Left colon (tissue), 2 donors: ENCODE results near the gene NXPH4. TPM values are rescaled to one million over a fixed set of nuclear protein-coding genes. Genes with fewer than 3 reads are reported as not detected.

Experiments used
- ATAC-seq: fragments of 200-7000 bp; cut with Tn5 transposase; one replicate; pipeline ENCODE4 v1.9.1; 2020; ENCODE audit warnings: mild to moderate bottlenecking, moderate library complexity
- DNase-seq, 2 donors: peaks; one replicate each; pipeline ENCODE4 v3.0.0-alpha.2; 2020
- intact Hi-C, 2 donors: fragments of 100-400 bp; cut with DNase I in 1 of 2; cut with micrococcal nuclease in 1 of 2; formaldehyde crosslinking; loops; one replicate each; pipeline versions ENCODE4 v1.11.2 to v1.14.0; 2022; cut with DNase I, micrococcal nuclease
- total RNA-seq, 2 donors: library from RNA; stranded (reverse); fragmentation: NEBNext Ultra II Directional; extraction: Animal tissue kit (Norgen Biotek cat#: 25700); gene quantifications; one replicate each; pipeline ENCODE4 v1.2.1, GENCODE V29; 2021
- donor health status: DM: no; HTN: no; CAD: no.
- donor health status: DM: yes; HTN: yes; CAD: no.

NXPH4 gene
- total RNA-seq, 2 donors from 2014 or later: not detected

DNA sequence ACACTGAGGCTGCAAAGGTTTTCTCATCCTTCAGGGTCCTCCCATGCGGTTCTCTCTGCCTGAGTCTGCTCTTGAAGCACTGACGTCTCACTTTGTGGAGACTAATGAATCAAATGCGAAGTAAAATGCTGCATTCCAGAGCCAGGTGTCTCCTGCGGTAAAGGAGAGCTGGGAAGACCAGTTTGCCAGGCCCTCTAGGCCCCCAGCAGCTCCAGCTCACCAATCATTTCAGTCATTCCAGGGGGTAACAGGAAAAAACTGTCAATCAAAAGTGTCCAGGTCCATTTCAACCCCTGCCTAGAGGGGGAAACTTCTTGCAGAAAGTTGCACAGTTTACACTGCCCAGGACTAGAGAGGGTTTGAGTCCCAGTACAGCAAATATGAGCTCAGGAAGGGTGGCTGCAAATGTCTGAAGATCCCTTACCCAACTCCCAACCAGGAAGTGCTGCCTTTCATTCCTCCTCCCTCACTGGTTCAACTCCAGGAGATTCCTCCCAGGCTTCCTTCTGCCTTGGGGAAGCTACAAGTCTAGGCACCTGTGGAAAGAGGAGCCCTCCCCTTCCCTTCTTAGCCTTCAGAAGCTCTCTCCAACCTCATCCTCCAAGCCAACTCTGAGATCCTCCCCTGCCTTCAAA lies 2.7 kb upstream of the NXPH4 start:
- DNase-seq: no peak
- intact Hi-C loops: no loop called here
- ATAC-seq: peak; percentile 16

DNA sequence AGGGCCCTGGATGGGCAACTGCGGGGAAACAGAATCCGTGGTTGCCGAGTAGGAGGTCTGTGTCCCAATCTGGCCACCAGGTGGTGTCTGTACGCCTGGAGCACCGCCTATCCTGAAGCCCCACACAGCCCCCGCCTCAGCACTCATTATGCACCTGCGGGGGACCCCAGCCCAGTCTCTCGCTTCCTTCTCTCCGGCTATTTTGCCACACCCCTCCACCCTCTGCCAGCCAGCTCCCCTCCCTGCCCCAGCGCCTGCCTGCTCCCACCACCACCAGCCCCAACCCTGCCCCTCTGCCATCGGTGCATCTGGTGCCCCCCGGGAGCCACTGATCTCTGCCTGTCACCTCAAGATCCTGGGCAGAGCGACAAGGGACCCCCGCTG lies 2.2 kb upstream of the NXPH4 start:
- intact Hi-C loops: no loop called here
- DNase-seq: peak; percentile 57 to 73

DNA sequence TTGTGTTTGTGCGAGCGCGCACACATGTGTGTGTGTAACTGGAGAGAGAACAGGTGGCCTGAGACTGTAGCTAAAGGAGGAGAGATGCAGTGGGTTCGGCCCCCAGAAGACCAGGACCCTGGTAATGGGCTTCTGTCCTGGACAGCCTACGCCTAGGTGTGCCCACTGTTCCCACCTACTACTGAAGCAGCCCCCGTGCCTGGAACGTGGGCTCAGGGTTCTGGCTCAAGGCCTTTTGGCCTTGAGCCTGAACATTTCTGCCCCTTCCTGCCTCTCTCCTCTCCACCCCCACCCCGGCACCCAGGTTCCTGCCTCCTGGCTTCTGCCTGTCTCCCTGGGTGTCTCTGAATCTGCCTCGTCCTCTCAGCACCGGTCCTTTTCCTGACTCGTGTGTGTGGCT lies 1.5 kb upstream of the NXPH4 start:
- intact Hi-C loops: no loop called here
- no peak for ATAC-seq

More for the DNA sequence above, 2.2 kb upstream of the NXPH4 start:
- peak; percentile 61 for ATAC-seq

DNA sequence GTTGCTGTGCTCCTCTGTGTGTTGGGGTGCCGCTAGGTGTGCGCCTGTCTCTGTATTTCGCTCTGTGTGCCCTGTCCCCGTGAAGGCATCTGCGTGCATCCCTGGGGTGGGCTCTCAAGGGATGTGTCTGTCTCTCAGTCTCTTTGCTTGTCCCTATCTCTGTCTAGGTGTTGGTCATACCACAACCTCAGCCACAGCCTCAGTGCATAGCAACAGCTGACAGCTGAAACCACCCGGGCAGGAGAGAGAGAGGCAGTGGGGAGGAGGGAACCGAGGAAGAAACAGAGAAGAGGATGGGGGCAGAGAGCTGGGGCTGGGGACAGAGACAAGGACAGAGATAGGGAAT lies 953 bp upstream of the NXPH4 start:
- DNase-seq (no peak), ATAC-seq (no peak)
- intact Hi-C loops: no loop called here

More for the DNA sequence above, 1.5 kb upstream of the NXPH4 start:
- DNase-seq: no peak

DNA sequence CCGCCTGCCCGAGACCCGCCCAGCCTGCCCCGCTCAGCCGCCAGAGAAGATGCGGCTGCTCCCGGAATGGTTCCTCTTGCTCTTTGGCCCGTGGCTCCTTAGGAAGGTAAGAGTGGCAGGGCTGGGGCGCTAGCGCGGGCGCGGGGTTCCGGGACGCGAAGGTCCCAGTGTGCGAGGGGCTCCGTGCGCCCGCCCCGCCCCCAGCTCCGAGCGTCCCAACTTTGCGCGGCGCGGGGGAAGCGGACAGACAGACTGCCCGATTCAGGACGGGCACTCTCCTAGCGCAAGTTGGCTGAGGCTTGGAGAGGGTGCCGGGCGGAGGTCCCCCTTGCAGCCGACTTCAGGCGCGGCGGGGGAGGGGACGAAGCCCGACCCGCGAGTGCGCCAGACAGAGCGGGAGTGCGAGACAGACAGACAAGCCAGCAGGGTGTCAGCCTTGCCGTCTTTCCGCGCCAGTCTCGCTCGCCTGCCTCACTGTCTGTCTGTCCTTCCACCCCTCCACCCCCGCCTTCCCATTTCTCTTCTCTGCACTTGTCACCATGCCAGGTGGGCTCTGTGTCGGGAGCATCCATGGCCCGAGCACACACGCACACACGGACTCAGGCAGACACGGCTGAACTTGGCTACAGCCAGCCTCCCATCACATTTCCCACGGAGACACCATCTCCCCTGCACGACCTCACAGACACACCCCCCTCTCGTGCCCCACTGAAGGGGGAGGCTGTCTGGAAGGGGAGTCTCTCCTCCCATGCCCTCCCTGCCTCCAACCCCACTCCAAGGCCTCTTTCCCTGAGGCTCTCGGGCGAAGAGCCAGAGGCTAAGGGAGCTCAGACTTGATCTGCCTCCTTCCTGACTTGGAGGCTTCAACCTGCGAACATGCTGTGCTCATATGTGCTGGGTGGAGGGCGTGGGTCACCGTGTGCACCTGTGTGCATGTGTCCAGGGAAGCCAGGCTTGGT lies 606 bp downstream of the NXPH4 start:
- intact Hi-C loops: no loop called here
- no peak for ATAC-seq
- no peak for DNase-seq

DNA sequence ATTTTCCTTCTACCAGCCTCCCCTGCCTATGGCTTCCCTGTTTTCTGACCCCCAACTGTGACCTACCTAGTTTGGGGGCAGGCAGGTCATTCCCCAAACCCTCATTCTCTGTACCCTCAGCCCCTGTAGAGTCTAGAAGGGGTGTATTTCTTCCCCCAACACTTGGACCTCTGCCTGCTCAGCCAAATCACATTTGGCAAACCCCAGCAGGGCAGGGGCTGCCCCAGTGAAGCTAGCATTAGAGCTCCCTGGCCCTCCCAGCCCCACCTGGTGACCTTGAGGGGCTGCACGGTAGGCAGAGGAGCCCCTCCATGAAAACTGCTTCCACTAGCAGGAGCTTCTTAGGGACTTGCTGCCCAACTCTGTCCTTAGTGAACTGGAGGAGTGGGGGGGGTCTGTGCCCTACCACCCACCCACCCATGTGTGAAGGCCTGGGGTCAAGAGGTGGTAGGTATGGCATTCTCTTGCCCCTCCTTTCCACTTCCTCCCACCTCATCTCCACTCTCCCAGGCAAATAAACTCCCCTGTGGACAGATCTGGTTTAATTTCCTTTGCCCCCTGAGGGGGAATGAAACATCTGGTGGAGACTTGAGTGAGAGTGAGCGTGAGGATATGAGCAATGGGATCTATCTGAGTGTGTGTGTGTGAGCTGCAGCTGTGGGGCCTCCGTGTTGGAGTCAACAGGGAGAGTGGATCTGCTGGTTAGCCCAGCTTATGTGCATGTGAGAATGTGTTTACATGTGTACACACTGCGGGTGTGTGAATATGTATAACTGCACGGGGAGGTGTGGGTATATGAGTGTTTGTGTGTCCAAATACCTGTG lies 1.6 kb downstream of the NXPH4 start:
- no peak for ATAC-seq

DNA sequence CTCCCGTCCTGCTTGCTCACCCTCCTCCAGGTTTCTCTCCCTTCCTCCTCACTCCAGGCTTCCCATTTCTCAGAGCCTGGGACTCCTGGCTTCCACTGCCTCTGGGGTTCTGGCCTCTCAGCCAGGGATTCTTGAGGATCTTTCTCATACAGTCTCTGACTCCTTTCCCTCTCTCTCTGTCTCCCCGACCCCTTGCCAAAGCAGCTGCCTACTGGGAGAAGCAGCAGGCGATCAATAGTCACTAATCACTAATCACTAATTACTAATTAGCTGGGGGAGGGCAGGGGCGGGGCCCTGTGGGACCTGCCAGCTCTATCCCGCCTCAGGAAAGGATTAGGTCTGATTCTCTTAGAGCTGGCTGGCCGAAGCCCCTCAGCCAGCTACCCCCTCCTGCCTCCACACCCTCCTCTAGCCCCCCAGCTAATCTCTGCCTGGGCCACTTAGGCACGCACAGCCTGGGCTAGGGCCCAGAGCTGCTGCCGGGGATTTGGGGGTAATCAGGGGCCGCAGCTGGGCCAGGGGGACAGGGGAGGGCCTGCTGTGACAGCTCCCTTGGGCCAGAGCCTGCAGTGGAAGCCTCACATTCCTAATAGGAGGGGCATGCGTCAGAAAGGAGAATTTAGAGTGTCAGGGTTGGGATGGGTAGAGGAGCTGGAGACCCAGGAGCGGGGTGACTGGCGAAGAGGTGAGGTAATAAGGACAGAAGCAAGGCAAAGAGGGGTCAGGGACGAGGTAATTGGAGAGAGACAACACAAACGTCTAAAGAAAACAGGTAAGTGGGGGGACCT lies 2.8 kb downstream of the NXPH4 start:
- no peak for DNase-seq
- intact Hi-C loops: no loop called here
- no peak for ATAC-seq

More for the DNA sequence above, 1.6 kb downstream of the NXPH4 start:
- intact Hi-C loops: no loop called here
- DNase-seq: no peak

DNA sequence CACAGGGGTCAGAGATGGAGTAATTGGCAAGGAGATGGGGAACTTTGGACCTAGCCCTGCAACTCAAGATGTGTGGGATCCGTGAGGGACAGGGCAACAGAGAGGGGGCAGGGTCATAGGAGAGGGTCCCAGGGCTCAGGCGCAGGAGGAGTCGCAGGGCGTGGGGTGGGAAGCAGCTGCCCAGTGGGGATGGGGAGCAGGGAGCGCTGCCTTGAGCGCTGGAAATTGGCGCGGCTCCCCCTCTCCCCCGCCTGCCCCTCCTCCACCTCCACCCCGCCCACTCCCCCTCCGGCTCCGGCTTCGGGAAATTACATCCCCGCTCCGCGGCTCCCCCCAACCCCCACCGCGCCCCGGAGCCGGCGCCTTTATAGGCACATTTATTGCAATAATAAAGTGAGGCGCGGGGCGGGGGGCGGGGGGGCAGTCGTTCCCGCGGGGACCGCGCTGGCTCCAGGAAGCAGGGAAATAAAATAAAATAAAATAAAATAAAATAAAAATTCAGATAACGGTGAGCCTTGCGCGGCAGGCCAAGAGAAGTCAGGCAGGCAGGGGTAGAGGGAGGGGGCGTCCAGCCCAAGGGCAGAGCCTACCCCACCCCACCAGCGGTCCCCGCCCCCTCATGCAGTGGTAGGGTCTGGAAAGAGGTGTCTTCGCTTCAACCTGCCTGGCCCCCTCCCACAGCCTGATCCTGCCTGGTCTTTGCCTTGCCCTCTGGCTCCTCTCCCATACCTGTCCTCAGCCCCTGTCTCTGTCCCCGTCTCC lies 3.6 kb downstream of the NXPH4 start:
- DNase-seq (no peak), ATAC-seq (no peak)
- intact Hi-C loops: no loop called here

DNA sequence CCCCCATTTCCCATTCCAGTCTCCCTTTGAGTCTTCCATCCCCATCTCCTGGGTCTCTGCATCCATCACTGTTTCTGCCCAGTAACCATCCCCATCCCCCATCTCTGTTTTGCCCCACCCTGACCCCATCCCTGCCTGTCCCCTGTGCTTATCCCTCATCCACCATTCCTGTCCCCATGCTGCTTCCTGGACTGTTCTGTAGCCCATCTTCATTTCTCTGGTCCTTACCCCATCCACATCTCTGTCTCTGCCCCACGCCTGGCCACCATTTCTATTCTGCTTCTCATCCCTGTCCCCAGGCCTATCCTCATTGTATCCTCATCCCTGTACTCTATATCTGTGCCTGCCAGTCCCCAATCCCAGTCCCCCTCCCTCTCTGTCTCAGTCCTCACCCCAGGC lies 4.2 kb downstream of the NXPH4 start:
- DNase-seq: no peak
- no peak for ATAC-seq
- intact Hi-C loops: no loop called here

DNA sequence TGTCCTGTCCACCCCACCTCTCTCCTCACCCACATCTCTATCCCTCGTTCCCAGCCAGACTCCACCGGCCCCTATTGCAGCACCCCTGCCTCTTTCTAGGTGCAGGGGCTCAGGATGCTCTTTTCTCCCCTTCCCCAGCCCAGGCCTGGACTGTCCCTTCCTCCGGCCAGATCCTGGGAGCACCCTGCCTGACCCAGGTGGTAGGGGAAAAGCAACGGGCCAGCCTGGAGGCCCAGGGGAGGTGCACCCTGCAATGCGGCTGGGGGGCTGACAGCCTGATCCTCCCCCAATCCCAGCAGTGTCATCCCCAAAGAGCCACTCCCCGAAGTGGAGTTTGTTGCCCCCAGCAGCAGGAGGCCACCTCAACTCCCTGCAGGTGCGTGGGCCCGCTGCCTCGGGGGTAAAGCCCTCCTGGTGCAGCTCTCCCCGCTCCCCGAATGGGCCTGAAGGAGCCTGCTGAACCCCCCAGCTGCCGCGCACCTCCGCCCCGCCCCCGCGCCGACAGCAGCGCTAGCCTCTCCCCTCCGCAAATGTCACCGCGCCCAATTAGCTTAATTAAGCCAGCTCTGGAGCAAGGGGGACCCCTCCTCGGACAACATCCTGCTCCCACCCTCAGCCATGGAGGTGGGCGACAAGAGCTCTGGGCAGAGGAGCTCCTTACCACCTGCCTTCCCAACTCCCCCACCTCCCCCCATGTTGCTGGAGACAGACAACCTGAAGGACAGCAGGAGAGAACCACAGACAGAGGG lies 4.7 kb downstream of the NXPH4 start:
- intact Hi-C loops: no loop called here
- no peak for DNase-seq
- ATAC-seq: no peak

DNA sequence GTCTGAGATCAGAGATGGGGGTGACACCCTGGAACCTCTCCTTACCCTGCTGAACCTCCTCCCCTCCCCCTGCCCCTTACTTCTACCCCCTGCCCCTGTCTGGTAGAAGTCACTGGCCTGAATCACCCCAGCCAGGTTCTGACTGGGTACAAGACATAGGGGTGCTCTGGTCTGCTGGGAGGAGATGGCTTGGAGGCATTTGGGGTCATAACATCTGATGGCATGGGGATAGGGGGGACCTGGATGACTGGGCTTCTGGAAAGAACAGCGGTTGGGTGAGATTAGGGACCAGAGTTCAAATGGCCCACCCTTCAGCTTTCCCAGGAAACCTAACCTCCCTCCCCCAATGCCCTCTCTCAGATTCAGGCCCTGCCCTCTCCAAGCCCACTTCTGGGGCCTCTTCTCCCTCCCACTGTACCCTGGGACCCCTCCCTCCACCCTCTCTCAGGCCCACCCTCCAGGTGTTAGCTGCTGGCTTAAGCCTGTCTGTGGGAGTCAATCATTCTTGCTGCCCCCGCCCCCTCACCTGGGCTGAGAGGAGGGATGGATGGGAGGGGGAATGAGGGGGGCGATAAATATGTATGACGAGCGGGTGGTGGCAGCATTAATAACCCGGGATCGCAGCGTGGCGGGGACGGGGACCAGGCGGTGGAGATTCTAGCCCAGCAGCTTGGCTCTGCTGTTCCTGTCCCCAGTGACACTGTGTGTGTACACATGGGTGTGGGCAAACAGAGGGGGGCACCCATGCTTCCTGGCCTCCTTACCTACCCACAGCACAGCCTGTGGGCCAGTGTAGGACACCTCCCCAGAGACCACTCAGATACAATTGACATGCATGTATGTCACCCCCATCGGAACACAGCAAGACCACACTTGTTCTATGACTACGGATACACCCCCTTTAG lies 5.9 kb downstream of the NXPH4 start:
- ATAC-seq (no peak), DNase-seq (no peak)
- intact Hi-C loops: no loop called here

DNA sequence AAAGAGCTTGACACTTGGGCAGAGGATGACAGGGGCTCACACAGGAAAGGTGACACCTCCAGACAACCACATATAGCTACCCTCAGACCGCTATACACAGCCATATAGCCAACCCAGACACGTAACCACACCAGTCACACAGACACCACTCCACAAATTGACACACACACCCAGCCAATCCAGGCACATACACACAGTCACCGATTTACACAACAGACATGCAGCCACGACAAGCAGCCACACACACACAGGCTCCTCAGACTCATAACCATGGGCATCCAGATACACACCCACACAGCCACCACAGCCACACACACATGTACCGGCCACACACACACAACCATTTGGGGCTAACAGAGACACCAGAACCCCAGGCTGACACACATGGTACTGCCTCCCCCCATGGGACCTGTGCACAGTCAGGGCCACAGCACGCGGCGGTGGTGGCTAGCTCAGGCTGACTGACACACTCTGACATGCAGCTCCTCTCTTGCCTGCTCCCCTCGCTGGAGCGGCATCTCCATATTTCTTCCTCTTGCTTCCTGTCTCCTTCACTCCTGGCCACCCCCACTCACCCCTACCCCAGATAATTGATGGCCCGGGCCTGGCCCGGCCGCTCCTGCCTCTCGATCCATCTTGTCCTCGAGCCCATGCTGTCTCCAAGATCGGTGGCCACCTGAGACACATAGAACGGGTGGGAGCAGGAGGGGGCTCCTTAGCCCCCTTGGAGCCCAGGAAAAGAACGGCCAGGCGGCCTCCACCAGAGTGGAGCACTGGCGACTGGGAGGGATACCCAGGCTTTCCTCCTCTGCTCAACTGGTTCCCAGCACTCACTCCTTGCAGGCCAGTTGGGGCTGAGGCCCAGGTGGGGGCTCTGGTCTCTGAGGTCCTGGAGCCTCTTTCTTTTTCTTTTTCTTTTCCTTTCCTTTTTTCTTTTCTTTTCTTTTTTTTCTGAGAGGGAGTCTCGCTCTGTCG lies 6.9 kb downstream of the NXPH4 start:
- no peak for DNase-seq
- intact Hi-C loops: no loop called here
- no peak for ATAC-seq

DNA sequence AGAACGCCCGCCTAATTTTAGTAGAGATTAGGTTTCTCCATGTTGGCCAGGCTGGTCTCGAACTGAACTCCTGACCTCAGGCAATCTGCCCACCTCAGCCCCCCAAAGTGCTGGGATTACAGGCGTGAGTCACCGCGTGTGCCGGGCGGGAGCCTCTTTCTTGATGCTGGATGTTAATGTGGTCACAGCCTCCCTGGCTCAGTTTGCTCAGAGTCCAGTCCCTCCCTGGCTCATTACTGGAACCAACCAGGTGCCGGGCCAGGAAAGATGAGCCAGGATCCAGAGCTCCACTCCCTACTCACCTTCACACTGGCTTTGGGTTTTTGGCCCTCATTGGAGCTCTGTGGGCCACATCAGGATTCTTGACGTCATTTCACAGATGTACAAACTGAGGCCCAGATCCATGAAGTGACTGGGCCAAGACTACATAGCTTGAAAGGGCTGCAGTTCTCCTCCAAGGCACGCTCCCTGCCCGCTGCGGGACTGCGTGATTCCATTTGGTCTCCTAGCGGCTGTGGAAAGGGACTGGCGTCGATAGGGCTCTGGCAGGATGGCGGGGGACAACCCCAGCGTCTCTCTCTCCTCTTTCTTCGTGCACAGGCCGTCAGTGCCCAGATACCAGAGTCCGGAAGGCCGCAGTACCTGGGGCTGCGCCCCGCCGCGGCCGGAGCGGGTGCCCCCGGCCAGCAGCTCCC lies 7.8 kb downstream of the NXPH4 start:
- no peak for DNase-seq
- peak; percentile 1 for ATAC-seq
- intact Hi-C loops: no loop called here

DNA sequence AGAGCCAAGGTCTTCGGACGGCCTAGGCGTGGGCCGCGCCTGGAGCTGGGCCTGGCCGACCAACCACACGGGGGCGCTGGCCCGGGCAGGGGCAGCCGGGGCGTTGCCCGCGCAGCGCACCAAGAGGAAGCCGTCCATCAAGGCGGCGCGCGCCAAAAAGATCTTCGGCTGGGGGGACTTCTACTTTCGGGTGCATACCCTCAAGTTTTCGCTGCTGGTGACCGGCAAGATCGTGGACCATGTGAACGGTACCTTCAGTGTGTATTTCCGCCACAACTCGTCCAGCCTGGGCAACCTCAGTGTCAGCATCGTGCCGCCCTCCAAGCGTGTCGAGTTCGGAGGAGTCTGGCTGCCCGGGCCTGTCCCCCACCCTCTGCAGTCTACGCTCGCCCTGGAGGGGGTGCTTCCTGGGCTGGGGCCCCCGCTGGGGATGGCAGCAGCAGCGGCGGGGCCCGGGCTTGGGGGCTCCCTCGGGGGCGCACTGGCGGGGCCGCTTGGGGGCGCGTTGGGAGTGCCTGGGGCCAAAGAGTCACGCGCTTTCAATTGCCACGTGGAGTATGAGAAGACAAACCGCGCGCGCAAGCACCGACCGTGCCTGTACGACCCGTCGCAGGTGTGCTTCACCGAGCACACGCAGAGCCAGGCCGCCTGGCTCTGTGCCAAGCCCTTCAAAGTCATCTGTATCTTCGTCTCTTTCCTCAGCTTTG lies 8.5 kb downstream of the NXPH4 start:
- intact Hi-C loops: no loop called here
- peak; percentile 68 for ATAC-seq
- peak in 1 of 2 donors; percentile 70 for DNase-seq
